ENCODE results near the gene PCDHA8.
"Not testable (repeated sequence)": the region's sequence is repeated elsewhere in the genome, so short reads cannot be mapped to it uniquely, and the experiment has no call there.

Gene PCDHA8

GRCh38 chr5:140840978-140841962 lies at the start of gene PCDHA8:
TSS of gene PCDHA8 (plus strand) at chr5:140841187. CDS start at chr5:140841322, 135 bp downstream.
- peak; percentile 35 for DNase-seq

- no peak for DNase-seq
These were observed 46.3 kb upstream of the PCDHA8 start, which contains the start of gene PCDHA2 for GRCh38 chr5:140794595-140795258. TSS of gene PCDHA2 (plus strand) at chr5:140794852.

- no peak for DNase-seq
These were observed 45.7 kb upstream of the PCDHA8 start for GRCh38 chr5:140795259-140795641.

- not testable (repeated sequence) for DNase-seq
These were observed 44.8 kb upstream of the PCDHA8 start for GRCh38 chr5:140796072-140796717.

GRCh38 chr5:140796718-140797095 lies 44.3 kb upstream of the PCDHA8 start:
- DNase-seq: no peak

- DNase-seq: no peak
These were observed 40.0 kb upstream of the PCDHA8 start, which contains the start of gene PCDHA3 for GRCh38 chr5:140800816-140801493. TSS of gene PCDHA3 (plus strand) at chr5:140801057.

- DNase-seq: no peak
These were observed 39.5 kb upstream of the PCDHA8 start for GRCh38 chr5:140801494-140801841.

- not testable (repeated sequence) for DNase-seq
These were observed 38.6 kb upstream of the PCDHA8 start for GRCh38 chr5:140802381-140802780.

- DNase-seq: no peak
These were observed 38.2 kb upstream of the PCDHA8 start for GRCh38 chr5:140802781-140803271.

- DNase-seq: peak; percentile 43
These were observed 33.9 kb upstream of the PCDHA8 start, which contains the start of gene PCDHA4 for GRCh38 chr5:140806834-140807775. TSS of gene PCDHA4 (plus strand) at chr5:140807068.

- DNase-seq: not testable (repeated sequence)
These were observed 32.6 kb upstream of the PCDHA8 start for GRCh38 chr5:140808241-140808888.

- DNase-seq: no peak
These were observed 32.1 kb upstream of the PCDHA8 start for GRCh38 chr5:140808889-140809291.

- peak; percentile 64 for DNase-seq
These were observed 19.4 kb upstream of the PCDHA8 start, which contains the start of gene PCDHA5 for GRCh38 chr5:140821375-140822280. TSS of gene PCDHA5 (plus strand) at chr5:140821613.

GRCh38 chr5:140822281-140822629 lies 18.7 kb upstream of the PCDHA8 start:
- DNase-seq: no peak

- not testable (repeated sequence) for DNase-seq
These were observed 18.0 kb upstream of the PCDHA8 start for GRCh38 chr5:140822969-140823368.

GRCh38 chr5:140823475-140823874 lies 17.5 kb upstream of the PCDHA8 start:
- no peak for DNase-seq

GRCh38 chr5:140827704-140828361 lies 13.2 kb upstream of the PCDHA8 start, which contains the start of gene PCDHA6:
TSS of gene PCDHA6 (plus strand) at chr5:140827960. CDS start at chr5:140828092, 132 bp downstream.
- DNase-seq: no peak

- DNase-seq: no peak
These were observed 12.6 kb upstream of the PCDHA8 start for GRCh38 chr5:140828362-140828737.

All from activated CD4-positive, alpha-beta T cell treated with anti-CD3 and anti-CD28 coated beads for 48 hours (primary cell).